ENCODE data around the gene PPHLN1. TPM values are rescaled to one million over a fixed set of nuclear protein-coding genes. Genes with fewer than 3 reads are reported as not detected.

Gene PPHLN1, protein sequence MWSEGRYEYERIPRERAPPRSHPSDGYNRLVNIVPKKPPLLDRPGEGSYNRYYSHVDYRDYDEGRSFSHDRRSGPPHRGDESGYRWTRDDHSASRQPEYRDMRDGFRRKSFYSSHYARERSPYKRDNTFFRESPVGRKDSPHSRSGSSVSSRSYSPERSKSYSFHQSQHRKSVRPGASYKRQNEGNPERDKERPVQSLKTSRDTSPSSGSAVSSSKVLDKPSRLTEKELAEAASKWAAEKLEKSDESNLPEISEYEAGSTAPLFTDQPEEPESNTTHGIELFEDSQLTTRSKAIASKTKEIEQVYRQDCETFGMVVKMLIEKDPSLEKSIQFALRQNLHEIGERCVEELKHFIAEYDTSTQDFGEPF
- total RNA-seq (2021; fragmentation: NEBNext Ultra II Directional; extraction: Animal tissue kit (Norgen Biotek cat#: 25700)) = 69.6 and 71.6 TPM in 2 replicates
- polyA plus RNA-seq (2011; rRNA removed) = 31.8 and 34.3 TPM in 2 replicates
- polyA plus RNA-seq (2011; cell fraction: cytosol; rRNA removed) = 73.3 TPM
- polyA plus RNA-seq (2011; cell fraction: nucleus; rRNA removed) = 20.0 TPM
- polyA plus RNA-seq (2012, experiment 1 of 2) = 49.5 to 67.3 TPM (median 56.4 TPM) in 4 replicates
- polyA plus RNA-seq (2012, experiment 2 of 2) = 8.5 TPM
- polyA plus RNA-seq (2013, experiment 1 of 2) = 73.3 TPM
- polyA plus RNA-seq (2013, experiment 2 of 2) = 72.0 TPM
- polyA minus RNA-seq (2011; rRNA and poly(A)+ RNA removed) = 28.4 and 47.7 TPM in 2 replicates
- polyA minus RNA-seq (2011; cell fraction: cytosol; rRNA and poly(A)+ RNA removed) = 21.7 TPM
- polyA minus RNA-seq (2011; cell fraction: nucleus; rRNA and poly(A)+ RNA removed) = 44.5 TPM
- long read RNA-seq, experiment 1, full-length matches to known transcripts = 18 of 61 reads
- long read RNA-seq, experiment 1, partial matches to known transcripts = 32 of 61 reads
- long read RNA-seq, experiment 1, other reads (novel, unspliced or antisense) = 11 of 61 reads
- long read RNA-seq, experiment 2, transcript PPHLN1-208 (9 exons, 1,583 nt) = major isoform, 45 of 169 reads
- long read RNA-seq, experiment 2, transcript PPHLN1-214 (4 exons, 847 nt) = minor isoform, 14 of 169 reads
- long read RNA-seq, experiment 2, transcript PPHLN1-204 (10 exons, 1,643 nt) = minor isoform, 21 of 169 reads
- long read RNA-seq, experiment 2, transcript PPHLN1-224 (10 exons, 1,863 nt) = minor isoform, 11 of 169 reads
- long read RNA-seq, experiment 2, partial matches to known transcripts = 57 of 169 reads
- long read RNA-seq, experiment 2, other reads (novel, unspliced or antisense) = 14 of 169 reads

DNA sequence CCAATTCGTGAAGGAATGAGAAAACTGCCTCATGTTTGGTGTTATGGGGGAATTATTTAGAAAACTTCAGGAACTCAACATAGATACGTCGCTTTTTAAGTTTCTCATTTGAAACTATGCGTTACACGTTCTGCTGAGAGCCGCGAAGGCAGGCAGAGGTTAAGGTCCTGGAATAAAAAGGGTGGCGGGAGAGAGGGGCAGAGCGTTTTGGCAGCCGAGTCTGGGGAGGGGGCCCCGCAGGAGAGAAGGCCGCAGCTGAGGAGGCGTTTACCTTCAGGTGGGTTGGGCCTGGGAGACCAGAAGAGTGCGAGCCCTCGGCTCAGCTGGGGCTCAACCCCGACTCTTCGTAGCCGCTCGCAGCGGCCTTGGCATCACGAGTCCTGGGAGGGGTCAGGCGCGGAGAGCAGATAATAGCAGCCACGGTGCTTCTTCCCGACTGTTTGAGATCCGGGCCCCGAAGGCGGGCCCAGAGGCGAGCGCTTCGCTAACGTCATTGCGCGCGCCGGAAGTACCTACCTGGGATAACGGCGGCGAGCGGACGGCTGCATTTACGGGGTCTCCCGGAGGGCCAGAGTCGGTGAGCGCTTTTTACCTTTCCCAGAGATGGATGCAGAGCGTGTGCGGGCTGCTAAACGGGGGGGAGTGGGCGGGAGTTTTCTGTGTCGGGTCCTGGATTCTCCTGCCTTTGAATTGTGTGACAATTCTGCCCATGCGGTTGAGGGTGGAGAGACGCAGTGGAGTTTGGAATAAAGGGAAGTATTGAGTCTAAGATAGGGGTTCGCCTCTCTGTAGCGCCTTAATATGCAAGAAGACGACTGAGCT, at the start of gene PPHLN1, which contains the start of gene ZCRB1:
PPHLN1 (plus strand) TSS at position 515 of the 822 bp plus-strand sequence. CDS start 9,736 bp downstream, outside the sequence.
ZCRB1 (minus strand) TSS at position 442 of the 822 bp plus-strand sequence. CDS start 1,992 bp downstream, outside the sequence.
- ChIA-PET CTCF (ENCODE audit: partially characterized antibody) (no interaction called here), POLR2A (ENCODE audit: partially characterized antibody) (interaction anchor here (0.6 to 1.5 kb wide), 3 partner anchors 16 to 180 kb away, joined by 3 read pairs; no protein-coding TSS in a partner anchor)
- H3K9ac ChIP-seq (replicated peaks in 1 of 4; ENCODE audit: extremely low read depth in 1 of 4, low read depth in 3 of 4, low read length in 3 of 4) = peak within 1 kb of the TSS; percentile 73 to 93 (median 84)
- no peak within 1 kb of the TSS for H2BK120ac ChIP-seq (replicated peaks; ENCODE audit: low read depth, low read length)
- H3K79me2 ChIP-seq (ENCODE audit: control insufficient read depth in 1 of 2, insufficient read depth in 2 of 2, low read length in 2 of 2) = peaks cover 25 to 51% of the 10 kb centered on the region in 2 experiments
- peak; percentile 56 to 90 for DNase-seq (ENCODE audit: low read depth in 1 of 2, low spot score in 2 of 2)
- no peak for FAIRE-seq
- H2AK5ac ChIP-seq (ENCODE audit: low read depth, low read length) = no peak within 1 kb of the TSS
- H3K18ac ChIP-seq (ENCODE audit: extremely low read depth, low read length) = peak within 1 kb of the TSS; percentile 40; the same call in 1 of the 2 replicates
- peak within 1 kb of the TSS; percentile 37 for H3K56ac ChIP-seq (replicated peaks; ENCODE audit: insufficient read length, low read depth, low read length)
- H3K4ac ChIP-seq (replicated peaks; ENCODE audit: insufficient read length, low read depth, low read length) = no peak within 1 kb of the TSS
- H3K23ac ChIP-seq (ENCODE audit: insufficient read length) = peak within 1 kb of the TSS; percentile 28
- peaks cover 0 to 4% (median 1%) of the 10 kb centered on the region in 4 experiments; a peak in 4 of 7 replicates for H3K4me1 ChIP-seq (replicated peaks in 1 of 4; ENCODE audit: control insufficient read depth in 3 of 4, insufficient read depth in 4 of 4, low read length in 3 of 4)
- H2BK20ac ChIP-seq (ENCODE audit: low read length) = no peak within 1 kb of the TSS
- H4K91ac ChIP-seq (replicated peaks; ENCODE audit: insufficient read length, low read length) = peak within 1 kb of the TSS; percentile 52
- H4K5ac ChIP-seq (ENCODE audit: insufficient read length, low read depth, low read length) = peak within 1 kb of the TSS; percentile 64
- peak within 1 kb of the TSS; percentile 98 for H2AFZ ChIP-seq (ENCODE audit: low read length)
- peak within 1 kb of the TSS; percentile 94 for H4K8ac ChIP-seq (ENCODE audit: extremely low read depth, insufficient read depth, low read length)
- H3K79me1 ChIP-seq (ENCODE audit: low read depth, low read length) = peaks cover 2% of the 10 kb centered on the region; the same call in 1 of the 2 replicates
- no peak within 1 kb of the TSS; the same call in 1 of the 2 replicates for H2BK12ac ChIP-seq (ENCODE audit: low read depth, low read length)
- H3K27me3 ChIP-seq (replicated peaks in 1 of 4; ENCODE audit: control insufficient read depth in 3 of 4, extremely low read depth in 1 of 4, insufficient read depth in 3 of 4, low read length in 3 of 4) = no peaks in the 10 kb centered on the region
- H3K27ac ChIP-seq (ENCODE audit: low read depth, low read length) = peak within 1 kb of the TSS; percentile 91
- WGBS, 2 experiments (ENCODE audit: extremely low coverage in 1 of 2, insufficient coverage in 1 of 2, insufficient read length in 1 of 2, insufficient replicate concordance in 2 of 2, low coverage in 1 of 2, low lambda C conversion rate in 2 of 2, missing lambda C conversion rate in 1 of 2) = 2% methylated on average over 55 of the region's 55 CpGs; no CpG with 5 or more reads in 1 of the 2 experiments
- no peak within 1 kb of the TSS for H2BK15ac ChIP-seq (ENCODE audit: low read length)
- peaks cover 6% of the 10 kb centered on the region; the same call in 1 of the 2 replicates for H3K23me2 ChIP-seq (ENCODE audit: low read depth, low read length)
- H3K9me3 ChIP-seq (ENCODE audit: insufficient read depth in 2 of 2, low read depth in 1 of 2, low read length in 1 of 2) = no peaks in the 10 kb centered on the region
- H3K14ac ChIP-seq (ENCODE audit: insufficient read length) = no peak within 1 kb of the TSS
- peaks cover 0 to 21% (median 1%) of the 10 kb centered on the region in 4 experiments; a peak in 3 of 8 replicates for H3K36me3 ChIP-seq (ENCODE audit: control insufficient read depth in 2 of 4, insufficient read depth in 4 of 4, low read length in 3 of 4)
- H4K20me1 ChIP-seq (replicated peaks in 1 of 2; ENCODE audit: control insufficient read depth in 1 of 2, insufficient read depth in 2 of 2, low read length in 2 of 2) = peaks cover 2 to 7% of the 10 kb centered on the region in 2 experiments
- H2BK5ac ChIP-seq (ENCODE audit: low read depth, low read length) = peak within 1 kb of the TSS; percentile 29
- H3K4me2 ChIP-seq (ENCODE audit: insufficient read depth in 1 of 2, low read depth in 2 of 2, low read length in 2 of 2) = peak within 1 kb of the TSS; percentile 90
- peak within 1 kb of the TSS; percentile 94 to 100 (median 98) for H3K4me3 ChIP-seq (ENCODE audit: extremely low read depth in 1 of 4, insufficient read depth in 2 of 4, low read depth in 3 of 4, low read length in 4 of 4)
- TF ChIP-seq SP1 (IDR thresholded peaks at IDR 0.05; ENCODE audit: low read depth, low read length) (peak; percentile 32), CREB1 (IDR thresholded peaks at IDR 0.05) (peak; percentile 96), NANOG (IDR thresholded peaks at IDR 0.05; ENCODE audit: insufficient read depth, low read depth, low read length, poor library complexity, severe bottlenecking) (no peak)
- TF ChIP-seq, protein P1, sequence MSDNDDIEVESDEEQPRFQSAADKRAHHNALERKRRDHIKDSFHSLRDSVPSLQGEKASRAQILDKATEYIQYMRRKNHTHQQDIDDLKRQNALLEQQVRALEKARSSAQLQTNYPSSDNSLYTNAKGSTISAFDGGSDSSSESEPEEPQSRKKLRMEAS (IDR thresholded peaks at IDR 0.05) = peak; percentile 11; the same call in 1 of the 2 replicates

All from H1 (cell line).